T47D (cell line): ENCODE data around the gene STAT5B.
"Not testable (repeated sequence)": the region's sequence is repeated elsewhere in the genome, so short reads cannot be mapped to it uniquely, and the experiment has no call there.

ENCODE experiments used
- DNase-seq, 2 experiments: peaks; one replicate each; pipeline versions ENCODE4 v3.0.0 to v3.0.0-alpha.2; 2011 to 2012; ENCODE audit warnings: low read depth in 1 of 2, low spot score in 1 of 2
- JUND ChIP-seq: IDR thresholded peaks from 2 replicates; pipeline ENCODE4 v1.6.1; 2012; ENCODE audit warnings: low read depth
- in situ Hi-C: cut with HindIII; loops from 2 replicates; pipeline ENCODE4 v1.10.0; 2016; ENCODE audit warnings: low sequenced_read_pairs, low pct_unique_long_range_greater_than_20kb

STAT5B gene

GRCh38 chr17:42304187-42305030 lies 28.2 kb upstream of the STAT5B start:
- TF ChIP-seq JUND = no peak
- in situ Hi-C loops = no loop called here
- DNase-seq = no peak

GRCh38 chr17:42303694-42304093 lies 27.5 kb upstream of the STAT5B start:
- no peak for DNase-seq
- no peak for TF ChIP-seq JUND

GRCh38 chr17:42301022-42301421 lies 24.8 kb upstream of the STAT5B start:
- in situ Hi-C loops = no loop called here
- no peak for DNase-seq
- TF ChIP-seq JUND = no peak

More at GRCh38 chr17:42303694-42304093, 27.5 kb upstream of the STAT5B start:
- in situ Hi-C loops = no loop called here

- in situ Hi-C loops, DNase-seq: not testable (repeated sequence)
These were observed 23.7 kb upstream of the STAT5B start for GRCh38 chr17:42299913-42300312.

DNA sequence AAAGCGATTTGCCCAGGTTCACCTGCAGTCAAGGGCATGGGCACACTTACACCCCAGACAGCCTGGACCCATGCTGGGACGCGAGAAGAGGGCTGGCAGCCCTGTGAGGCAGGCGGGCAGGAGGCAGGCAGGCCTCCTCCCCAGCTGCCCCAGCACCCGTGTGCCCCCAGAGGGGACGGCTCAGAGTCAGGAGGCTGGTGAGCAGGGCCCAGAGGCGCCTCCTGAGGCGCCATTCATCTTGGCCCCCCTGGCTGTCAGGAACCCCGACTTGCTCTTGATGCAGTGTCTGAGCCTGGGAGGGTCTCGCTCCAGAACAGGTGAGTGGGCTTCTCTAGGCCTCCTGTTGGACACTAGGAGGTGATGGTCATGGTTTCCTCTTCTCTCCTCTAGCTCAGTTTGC lies 23.2 kb upstream of the STAT5B start:
- DNase-seq, in situ Hi-C loops: not testable (repeated sequence)

GRCh38 chr17:42297775-42298174 lies 21.6 kb upstream of the STAT5B start:
- in situ Hi-C loops, DNase-seq: not testable (repeated sequence)

- in situ Hi-C loops = no loop called here
- DNase-seq = no peak
- TF ChIP-seq JUND = no peak
These were observed 19.8 kb upstream of the STAT5B start for GRCh38 chr17:42296012-42296411.

DNA sequence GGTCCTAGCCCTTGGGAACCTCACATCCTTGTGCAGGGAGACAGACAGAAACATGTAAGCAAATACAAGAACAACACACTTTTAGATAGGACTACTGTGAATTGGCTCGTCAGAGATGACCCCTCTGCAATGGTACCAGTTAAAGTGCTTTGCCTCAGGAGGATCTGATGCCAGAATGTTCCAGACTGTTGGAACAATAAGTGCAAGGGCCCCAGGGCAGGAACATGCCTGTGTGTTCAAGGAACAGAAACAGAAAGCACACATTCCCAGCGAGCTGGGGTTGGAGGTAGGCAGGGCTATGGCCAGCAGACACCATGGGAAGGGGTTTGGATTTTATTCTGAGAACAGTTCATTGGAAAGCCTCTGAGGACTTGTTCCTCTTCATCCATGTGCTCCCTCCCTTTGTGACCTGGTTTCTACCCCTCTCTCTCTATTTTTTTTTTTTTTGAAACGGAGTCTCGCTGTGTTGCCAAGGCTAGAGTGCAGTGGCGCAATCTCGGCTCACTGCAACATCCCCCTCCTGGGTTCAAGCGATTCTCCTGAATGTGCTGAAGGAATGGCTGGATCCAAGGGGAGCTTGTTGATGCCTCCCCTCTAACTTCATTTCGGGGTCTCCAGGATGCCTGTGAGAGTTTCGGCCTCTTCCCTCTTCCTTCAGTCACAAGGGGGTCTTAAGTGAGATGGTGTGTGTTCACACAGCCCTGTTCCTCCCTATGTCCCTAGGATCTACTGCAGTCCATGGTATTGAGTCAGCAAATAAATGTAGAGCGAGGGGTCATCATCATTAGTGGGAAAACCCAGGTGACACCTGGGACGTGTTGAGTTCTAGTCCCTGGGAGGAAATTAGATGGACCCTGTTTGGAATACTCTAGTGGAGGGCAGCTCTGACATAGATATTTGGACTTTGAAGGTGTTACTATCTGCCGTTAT lies 18.5 kb upstream of the STAT5B start:
- TF ChIP-seq JUND = no peak
- DNase-seq = peak in 1 of 2 experiments; percentile 75
- in situ Hi-C loops = no loop called here

DNA sequence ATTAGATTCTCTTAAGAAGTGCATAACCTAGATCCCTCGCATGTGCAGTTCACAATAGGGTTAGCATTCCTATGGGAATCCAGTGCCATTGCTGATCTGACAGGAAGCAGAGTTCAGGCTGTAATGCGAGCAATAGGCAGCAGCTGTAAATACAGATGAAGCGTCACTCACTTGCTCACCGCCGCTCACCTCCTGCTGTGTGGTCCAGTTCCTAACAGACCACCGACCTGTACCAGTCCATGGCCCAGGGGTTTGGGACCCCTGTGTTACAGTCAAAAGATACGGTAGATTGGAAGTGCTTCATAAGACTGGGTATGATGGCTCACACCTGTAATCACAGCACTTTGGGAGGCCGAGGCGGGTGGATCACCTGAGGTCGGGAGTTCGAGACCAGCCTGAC lies 14.9 kb upstream of the STAT5B start:
- no peak for DNase-seq
- in situ Hi-C loops = no loop called here

DNA sequence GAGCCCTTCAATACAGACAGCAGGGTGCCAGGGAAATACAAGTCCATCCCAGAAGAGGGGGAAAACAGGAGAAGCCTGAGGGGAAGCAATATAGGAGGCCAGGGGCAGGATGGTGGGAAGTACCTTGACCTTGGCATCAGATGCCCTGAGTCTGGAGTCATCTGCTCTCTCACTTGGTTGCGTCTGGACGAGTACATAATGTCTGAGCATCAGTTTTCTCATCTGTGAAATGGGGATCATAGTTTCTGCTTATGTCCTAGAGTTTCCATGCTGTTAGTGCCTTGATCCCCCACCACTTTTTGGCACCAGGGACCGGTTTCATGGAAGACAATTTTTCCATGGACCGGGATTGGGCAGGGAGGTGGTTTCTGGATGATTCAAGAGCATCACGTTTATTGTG lies 14.4 kb upstream of the STAT5B start:
- no peak for DNase-seq
- in situ Hi-C loops = no loop called here
- no peak for TF ChIP-seq JUND

More for the DNA sequence above, 14.9 kb upstream of the STAT5B start:
- no peak for TF ChIP-seq JUND

DNA sequence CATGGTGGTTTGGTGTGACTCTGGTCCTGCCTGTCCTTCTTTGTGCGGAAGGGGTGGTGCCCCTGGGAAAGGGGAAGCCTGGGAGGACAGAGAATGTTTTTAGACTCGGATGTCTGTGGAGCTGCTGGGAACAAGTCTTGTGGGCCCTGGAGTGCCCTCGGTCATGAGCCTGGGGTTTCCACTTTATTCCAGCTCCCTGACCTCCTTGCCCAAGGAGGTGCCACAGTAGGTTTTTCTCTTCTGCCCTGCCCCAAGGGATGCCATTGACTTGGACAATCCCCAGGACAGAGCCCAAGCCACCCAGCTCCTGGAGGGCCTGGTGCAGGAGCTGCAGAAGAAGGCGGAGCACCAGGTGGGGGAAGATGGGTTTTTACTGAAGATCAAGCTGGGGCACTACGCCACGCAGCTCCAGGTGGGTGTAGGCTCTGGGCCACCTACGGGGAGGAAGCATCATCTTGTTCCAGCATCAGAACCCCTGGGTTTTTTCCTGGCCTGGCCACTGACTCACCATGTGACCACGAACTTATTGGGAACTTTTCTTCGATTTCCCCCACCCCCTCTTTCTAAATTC lies 13.5 kb upstream of the STAT5B start:
- in situ Hi-C loops = no loop called here
- no peak for TF ChIP-seq JUND
- DNase-seq = no peak

GRCh38 chr17:42288803-42289610 lies 12.8 kb upstream of the STAT5B start:
- no peak for TF ChIP-seq JUND
- in situ Hi-C loops = no loop called here
- DNase-seq = no peak
